Umbilical cord (tissue), 2 donors: ENCODE data around the gene GREM2. TPM values are rescaled to one million over a fixed set of nuclear protein-coding genes. Genes with fewer than 3 reads are reported as not detected.
A peak's percentile ranks its signal among the peaks of the same experiment; 100 is the strongest.

Experiments
- DNase-seq: peaks from one replicate; pipeline ENCODE4 v3.0.0-alpha.2; 2015; ENCODE audit warnings: low spot score
- total RNA-seq: library from RNA; depleted of rRNA; stranded (reverse); fragments of >200 nt; gene quantifications from one replicate; pipeline ENCODE4 v1.2.3, GENCODE V29; 2014; ENCODE audit warnings: low replicate concordance; ENCODE audit not compliant: insufficient read depth

The GREM2 gene
- 4.8 TPM for total RNA-seq

DNA sequence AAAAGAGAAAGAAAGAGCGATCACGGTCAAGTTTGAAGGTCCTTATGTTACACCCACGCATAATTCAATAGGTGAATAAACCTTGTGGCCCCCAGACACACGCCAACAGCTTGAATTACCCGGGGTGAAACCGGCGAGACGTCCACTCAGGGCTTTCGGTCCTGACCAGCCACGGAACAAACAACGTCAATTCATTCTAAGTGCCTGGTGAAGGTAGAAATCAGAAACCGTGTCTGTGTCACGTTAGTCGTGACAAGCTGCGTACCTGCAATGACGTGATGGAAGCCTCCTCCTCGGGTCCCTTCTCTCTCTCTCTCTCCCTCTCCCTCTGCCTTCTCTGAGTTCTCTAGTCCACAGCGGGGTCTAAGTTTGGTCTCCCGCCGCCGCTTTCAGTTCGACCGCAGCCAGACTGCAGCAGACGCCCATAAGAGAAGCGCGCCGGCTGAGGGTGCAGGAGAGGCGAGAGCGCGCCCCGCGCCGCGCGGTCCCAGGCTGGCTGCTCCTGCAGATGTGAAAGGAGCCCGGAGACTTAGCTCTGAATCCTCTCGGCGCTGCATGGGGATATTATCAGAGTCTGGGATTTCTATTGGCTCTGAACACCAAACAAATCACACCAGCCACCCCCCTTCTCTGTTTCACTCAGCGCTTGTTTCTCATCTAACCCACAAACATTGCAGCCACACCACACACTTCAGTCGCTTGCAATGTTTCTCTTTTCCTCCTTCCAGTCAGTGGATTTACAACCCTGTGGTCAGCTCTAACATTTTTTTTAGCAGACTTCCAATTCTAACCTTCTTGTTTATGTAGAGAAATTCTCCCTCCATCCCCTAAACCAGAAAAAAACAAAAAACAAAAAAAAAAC lies at the start of gene GREM2:
GREM2 (minus strand) TSS at position 537 of the 862 bp plus-strand sequence. CDS start 118,680 bp downstream, outside the sequence.
- peak; percentile 81 for DNase-seq

DNA sequence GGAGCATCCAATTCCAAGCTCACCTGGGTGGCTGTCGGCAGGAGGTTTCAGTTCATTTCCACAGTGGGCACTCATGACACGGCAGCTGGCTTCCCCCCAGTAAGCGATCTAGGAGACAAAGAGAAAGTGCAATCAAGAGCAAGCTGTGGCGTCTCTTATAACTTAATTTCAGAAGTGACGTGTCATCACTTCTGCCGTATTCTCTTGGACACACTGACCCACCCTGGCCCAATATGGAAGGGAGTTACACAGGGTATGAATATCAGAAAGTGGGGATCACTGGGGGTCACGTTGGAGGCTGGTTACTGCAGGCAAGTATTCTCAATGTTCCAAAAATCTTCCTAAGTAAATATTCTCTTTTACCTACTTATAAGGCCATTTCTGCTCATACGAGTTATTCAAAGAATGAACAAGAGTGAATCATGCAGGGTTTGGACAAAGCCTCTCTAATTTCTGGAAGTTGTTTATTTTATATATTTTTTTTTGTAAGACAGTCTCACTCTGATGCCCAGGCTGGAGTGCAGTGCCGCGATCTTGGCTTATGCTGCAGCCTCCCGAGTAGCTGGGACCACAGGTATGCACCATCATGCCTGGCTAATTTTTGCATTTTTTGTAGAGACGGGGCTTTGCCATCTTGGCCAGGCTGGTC lies 46.5 kb upstream of the GREM2 start:
- no peak for DNase-seq

DNA sequence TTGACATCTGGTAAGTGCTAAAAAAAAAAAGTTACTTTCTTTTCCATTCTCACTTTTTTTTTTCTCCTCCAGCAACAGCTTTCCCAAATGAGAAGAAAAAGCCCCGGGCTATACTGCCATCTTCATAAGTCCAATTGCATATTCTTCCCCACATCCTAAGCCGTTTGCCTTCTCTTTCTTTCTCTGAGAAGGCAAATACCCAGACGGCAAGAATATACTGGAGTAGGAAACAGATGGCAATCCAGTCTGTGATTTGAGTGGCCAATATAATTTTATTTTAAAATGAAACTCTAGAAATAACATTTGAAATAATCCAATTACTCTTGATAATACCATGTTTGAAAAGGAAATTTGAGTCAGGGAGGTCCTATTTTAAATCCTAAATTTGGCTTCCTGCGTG lies 44.6 kb upstream of the GREM2 start:
- DNase-seq, result no peak

DNA sequence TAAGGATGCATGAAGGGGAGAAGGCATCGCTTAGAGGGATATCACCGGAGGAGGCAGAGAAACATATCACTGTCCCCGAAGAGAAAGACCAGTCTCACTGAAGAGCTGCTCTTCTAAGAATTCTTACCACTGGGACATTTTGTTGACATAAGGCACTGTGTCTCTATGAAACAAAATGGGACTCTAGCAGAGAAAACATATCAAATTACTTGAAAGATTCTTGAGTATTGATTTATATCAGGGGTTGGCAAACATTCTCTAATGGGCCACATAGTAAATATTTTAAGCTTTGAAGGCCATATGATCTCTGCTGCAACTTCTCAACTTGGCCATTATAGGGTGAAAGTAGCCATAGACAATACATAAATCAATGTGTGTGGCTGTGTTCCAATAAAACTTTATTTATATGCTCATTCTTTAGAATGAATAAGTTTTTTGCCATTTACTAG lies 41.0 kb upstream of the GREM2 start:
- DNase-seq, result no peak

DNA sequence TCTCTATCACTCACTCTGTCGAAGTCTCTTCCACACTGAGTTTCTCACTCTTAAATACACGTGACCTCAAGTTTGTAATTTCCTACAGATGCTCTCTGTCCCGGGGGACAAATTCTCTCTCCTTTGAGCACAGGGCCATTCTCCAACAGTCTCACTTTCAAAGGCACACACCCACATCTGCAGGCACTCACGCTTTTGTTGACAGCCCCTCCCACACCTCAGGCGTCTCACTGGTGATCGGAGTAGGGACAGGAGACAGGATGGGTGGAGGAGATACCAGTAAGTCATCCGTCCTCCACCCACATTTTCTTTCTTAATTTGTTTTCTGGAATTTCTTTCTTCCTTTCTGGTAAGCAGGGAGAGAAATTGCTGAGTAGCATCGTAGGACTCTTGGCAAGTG lies 40.6 kb upstream of the GREM2 start:
- no peak for DNase-seq

DNA sequence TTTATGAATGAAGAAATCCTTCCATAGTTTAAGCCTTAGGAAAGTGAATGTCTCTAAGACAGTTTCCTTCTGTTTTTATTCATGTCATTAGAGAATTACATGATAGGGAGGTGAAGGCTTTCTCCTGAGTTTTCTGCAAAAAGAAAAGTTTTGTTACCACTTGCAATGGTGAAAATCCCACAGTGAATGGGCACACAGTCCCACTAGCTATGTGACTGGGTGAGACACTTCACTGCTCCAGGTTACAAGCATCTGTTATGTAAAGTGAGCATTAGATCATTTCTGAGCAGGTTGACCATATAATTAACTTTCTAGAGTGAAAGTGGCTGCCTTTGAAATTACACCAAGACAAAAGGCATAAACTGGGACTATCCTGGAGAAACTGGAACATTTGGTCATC lies 38.9 kb upstream of the GREM2 start:
- no peak for DNase-seq

DNA sequence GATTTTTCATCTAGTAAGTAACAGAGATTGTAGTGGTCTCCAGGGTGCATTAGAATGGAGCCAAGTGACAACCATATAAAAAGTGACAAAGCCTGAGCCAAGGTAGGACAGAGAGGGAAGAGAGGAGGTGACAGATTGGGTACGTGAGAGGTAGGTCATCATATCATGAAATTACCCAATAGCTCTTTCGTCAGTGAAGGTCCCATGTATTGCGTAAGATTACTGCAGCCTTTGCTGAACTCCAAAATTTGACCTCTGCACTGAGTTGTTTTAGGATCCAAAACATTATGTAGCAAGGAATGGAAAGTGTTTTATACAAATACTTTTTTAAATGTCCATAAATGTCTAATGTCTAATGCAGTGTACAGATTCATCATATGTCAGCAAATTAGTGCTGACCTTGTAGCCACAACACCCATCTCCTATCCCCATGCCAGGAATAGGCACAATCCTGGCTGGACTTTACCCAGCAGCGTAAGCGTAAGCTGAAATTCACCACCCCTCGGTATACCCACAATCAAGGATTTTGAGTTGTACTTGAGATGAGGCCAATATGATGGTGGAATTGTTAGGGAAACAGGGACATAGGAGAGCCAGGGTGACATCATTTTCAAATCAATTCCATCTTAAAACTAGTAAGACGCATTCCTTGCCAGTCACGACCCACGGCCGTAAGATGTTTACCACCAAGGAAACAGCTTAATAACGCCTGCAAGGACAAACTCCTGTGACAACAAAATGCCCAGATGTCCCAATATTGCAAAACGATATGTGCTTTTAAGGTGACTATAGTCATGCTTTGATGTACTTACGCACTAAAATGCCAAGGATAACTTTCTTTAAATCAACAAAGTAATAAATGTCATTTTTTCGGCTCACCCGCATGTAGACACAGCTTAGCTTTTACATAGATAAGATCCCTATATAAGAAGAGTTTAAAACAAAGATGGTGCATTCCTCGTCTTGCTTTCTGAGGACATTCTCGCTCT lies 38.1 kb upstream of the GREM2 start:
- no peak for DNase-seq

DNA sequence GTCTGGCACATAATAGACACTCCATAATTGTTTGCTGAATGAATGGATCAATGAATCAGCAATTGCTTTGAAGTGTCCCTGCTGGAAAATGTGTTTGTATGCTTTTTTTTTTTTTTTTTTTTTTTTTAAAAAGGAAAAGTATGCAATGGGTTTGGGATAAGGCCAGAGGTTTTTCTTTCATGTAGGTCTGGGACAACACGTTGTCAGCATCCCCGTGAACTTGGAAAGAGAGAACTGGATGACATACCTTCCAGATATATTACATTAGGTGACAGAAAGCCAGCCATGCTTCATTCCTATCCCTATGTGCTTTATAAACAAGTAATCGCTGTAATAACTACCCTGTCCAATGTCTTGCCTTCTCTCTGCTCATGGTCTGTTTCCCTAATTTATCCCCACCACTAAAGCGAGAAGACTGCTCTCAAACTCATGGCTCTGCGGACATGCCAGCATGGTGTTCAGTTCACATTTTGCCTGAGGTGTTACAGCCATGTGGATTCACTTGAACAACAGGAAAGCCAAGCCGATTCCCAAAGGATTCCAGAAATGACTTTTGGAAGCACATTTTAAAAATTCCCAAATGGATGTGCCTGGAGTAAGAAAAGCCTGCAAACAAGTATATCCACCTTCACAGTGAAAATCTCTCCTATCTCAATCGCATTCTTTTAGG lies 34.8 kb upstream of the GREM2 start:
- DNase-seq, result no peak

DNA sequence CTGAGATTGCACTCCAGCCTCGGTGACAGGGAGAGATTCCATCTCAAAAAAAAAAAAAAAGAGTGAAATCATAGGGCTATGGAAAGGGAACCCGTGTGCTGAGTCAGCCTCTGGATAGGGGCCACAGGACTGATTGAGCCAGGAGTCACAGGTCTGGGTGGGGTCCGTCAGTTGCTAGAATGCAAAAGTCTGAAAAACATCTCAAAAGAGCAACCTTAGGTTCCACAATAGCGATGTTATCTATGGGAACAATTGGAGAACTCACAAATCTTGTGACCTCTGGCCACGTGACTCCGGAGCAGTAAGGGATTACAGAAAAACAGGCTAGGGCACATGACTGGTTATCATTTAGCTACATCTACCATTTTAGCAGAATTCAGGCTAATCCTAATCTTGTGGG lies 32.8 kb upstream of the GREM2 start:
- DNase-seq, result no peak

DNA sequence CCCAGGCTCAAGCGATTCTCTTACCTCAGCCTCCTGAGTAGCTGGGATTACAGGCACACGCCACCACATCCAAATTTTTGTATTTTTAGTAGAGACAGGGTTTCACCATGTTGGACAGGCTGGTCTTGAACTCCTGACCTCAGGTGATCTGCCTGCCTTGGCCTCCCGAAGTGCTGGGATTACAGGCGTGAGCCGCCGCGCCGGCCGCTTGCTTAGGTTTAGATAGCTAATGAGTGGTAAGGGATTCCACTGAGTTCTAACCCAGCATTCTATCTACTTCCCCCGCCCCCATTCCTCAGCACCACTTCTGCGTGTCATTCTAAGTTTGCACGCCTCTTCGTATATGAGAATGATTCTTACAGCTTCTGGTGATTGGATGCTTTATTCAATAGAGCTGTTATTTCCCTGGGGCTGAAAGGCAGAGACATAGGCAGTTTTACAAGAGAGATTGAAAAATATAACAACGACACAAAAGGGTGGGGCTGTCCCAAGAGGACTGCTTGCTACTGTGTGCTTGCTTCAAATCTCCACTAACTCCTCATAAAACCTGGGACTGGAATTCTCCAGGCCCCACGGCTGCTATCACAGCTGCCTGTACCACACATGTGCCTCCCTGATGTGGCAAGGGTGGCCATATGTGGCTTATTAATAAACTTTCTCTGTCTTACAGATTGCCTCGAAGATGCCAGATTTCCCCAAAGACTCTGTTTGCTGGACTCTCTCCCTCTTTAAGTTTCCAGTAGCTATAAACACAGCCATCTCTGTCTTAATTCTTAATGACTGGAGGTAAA lies 23.7 kb upstream of the GREM2 start:
- no peak for DNase-seq

DNA sequence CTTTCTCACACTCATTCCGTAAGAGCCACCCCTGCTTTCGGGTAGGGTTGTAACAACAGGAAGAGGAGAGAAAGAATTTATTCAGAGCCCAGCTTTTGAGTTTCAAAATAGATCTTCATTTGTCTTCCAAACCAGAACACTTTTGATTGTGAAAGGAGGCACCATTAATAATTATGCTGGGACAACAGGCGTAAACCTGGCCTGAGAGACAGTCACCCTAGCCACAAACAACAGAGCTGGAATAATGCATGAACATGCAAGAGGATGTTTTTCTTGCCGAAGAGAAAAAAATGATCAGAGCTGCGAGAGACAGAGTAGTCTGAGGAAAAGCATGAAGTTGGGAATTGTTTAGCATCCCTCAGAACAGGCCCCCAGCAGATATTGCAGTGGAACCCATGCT lies 18.5 kb upstream of the GREM2 start:
- DNase-seq, result no peak

DNA sequence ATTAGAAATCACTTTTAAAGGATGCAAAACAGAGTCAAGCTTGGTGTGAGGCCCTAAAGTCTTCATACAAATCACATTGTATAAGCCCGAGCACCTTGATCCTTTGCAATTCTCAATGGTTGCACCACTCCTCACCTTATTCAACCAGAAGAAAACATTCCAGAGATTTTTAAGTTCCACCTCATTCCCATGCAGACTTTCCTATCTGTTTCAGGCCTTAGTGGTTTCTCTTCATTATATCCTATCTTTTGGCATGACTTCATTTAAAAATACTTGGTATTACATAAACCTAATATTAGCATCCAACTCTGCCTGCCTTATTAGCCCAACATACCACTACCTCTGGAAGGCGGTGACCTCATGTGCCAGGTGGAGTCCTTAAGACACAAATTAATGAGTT lies 9.3 kb upstream of the GREM2 start:
- no peak for DNase-seq

DNA sequence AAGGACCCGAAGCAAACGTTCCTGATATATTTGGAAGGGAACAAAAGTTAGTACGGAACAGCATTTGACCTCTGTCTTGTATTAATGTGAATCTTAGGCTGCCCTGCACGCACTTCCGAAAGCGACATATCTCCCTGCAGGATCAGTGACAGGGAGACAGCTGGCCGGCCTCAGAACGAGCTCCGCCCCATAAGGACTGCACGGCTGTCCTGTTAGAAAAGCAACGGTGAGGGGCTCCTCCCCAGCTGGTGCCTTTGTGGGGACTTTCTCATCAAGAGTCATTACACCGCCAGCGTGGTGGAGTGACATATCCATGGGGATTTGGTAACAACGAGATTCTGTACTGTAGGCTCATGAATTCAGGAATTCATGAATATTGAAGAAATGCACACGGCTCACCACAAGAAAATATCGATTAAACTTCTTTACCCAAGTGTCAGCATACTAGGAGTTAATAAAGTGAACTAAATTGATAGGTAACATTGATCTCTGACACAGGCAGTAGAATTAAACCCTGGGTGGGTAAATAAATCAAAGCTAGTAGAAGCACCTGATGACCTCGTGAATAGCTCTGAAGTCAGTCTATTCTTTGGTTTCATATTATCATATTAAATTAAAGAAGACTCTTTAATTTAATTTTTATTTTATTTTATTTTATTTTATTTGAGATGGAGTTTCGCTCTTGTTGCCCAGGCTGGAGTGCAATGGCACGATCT lies 8.1 kb upstream of the GREM2 start:
- DNase-seq, result no peak

DNA sequence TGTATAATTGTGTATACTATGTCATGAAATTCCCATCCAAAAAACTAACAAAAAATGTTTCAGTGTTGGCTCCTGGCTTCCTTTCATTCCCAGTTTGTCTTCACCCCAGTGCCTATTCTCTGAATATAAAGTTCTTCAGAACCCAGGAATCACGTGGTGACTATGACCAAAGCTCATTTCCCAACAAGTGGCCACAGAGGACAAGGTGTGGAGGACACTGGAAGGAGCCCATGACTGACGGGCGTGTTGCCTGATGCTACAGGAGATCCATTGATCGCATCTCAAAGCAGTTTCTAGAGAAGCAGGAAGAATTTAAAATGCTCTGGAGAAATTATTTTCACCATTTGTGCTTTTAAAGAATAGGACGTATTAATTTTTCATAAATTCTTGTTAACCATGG lies 7.4 kb upstream of the GREM2 start:
- DNase-seq, result no peak

DNA sequence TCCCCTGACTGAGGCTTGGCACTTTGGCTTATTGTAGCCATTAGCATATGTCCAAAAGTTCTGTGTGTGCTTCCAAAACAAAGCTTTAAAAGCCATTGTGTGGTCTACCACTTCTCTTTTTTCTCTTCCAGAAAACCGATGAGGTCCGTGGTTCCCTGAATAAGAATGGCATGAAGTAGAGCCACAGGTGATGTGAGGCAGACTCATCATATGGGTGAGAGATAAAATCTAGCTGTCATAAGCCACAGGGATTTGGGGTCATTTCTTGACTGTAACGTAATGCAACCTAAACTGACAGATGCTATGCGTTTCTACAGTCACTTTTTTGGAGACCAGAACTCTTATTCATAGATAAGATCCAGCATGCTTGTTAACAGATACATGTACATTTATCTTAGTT lies 7.0 kb upstream of the GREM2 start:
- no peak for DNase-seq

DNA sequence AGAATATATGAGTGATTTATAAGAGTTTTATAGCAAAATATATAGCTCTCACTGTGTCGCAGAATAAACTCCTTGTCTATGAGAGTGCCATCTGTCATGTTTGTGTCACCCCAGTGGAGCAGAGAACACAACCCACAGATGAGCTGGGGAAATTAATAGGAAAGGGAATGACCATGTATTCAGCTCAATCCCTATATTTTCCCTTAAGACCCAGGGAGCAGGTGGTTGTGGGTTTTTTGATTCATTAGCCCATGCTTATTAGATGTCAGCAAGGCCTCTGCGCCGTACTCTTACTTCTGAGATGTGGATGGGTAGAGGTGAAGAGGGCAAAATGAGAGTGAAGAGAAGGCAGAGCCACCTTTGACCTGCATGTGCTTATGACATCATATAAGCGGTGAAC lies 4.1 kb upstream of the GREM2 start:
- no peak for DNase-seq

DNA sequence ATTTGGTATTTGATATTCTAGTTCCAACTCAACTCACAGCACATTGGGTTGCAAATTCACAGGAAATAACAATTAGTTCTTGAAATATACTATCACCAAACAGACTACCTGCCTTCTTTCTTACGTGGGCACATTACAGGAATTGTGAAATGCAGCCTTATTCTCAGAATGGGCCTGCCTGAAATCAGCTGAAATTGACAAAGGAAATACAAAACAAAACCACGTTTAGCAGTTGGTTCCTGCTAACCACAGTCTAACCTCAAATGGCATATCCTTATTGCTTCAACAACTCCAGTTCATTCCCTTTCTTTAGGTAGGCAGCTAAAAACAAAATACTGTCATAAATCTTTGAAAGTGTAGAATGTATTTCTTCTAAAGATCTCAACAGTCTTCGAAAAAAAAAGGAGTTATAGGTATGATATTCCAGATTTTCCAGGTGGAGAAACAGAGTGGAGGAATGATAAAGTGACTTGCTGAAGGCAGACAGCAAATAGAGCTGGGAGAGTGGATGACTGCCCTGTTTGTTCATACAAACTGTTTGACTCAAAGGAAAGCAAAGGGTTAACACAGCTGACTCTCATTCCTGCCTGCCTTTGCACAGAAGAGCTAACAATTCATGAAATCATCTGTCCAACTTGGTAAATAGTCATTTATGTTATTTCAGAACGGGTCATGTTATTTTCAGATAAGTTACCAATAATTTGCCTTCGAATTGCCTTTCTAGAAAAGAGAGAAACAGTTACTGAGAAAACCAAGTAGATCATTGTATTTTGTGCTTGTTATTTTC lies 1.6 kb upstream of the GREM2 start:
- no peak for DNase-seq

DNA sequence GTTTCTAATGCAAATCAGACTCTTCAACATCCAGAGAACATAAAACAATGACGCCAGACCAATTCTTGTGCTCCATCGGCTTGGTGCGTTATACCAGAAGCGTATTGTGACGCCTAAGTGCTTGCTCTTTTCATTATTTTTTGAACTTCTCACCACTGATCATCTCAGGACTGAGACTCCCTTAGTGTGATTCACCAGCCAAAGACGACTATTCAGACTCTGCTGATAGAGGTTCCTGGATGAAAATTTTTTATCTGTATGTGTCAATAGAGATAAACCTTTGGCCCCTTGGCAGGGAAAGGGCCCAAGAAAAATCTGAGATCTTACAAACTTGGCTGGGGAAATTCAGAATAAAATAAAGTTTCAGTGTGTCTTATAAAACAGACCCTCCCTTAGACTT lies 856 bp upstream of the GREM2 start:
- DNase-seq, result no peak

DNA sequence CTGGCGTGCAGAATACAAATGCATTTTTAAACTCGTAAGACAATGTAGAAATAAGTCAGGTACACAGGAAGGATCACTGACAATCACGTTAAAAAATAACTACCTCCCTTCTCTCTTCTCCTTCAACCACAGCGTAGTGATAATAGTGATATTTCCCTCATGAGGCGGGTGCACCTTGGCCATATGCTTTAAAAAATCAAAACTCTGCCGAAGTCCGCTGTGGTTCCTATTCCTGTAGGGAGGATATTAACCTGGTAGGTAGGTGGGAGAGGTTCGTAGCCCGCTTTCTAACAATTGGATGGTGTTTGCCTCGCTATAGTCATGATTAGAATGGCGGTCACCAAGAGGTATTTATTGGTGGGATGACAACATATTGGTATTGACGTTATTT lies 732 bp downstream of the GREM2 start:
- DNase-seq, result no peak
